HL-60 (cell line): Measurements from ENCODE around the gene KCNJ15.

Experiments used
- CTCF ChIP-seq: IDR thresholded peaks from one replicate; pipeline ENCODE4 v1.5.1; 2011; ENCODE audit warnings: low read length, control low read depth, inconsistent platforms; ENCODE audit not compliant: insufficient read depth
- GABPA ChIP-seq: IDR thresholded peaks from 2 replicates; pipeline ENCODE4 v1.6.1; 2012; ENCODE audit warnings: low read depth
- POLR2AphosphoS5 ChIP-seq: IDR thresholded peaks from 2 replicates; pipeline ENCODE4 v1.6.1; 2012; ENCODE audit warnings: low read depth

- no peak for TF ChIP-seq CTCF
- no peak for TF ChIP-seq POLR2AphosphoS5
- no peak for TF ChIP-seq GABPA
Measured at GRCh38 chr21:38223893-38224540, 32.8 kb upstream of the KCNJ15 start.
